WI38 (cell line): ENCODE results near the gene KLHL8.

Experiments
- H3K4me3 ChIP-seq: 2 replicates; pipeline ENCODE4 v1.5.1; 2011; ENCODE audit warnings: low read depth, mild to moderate bottlenecking, control low read depth, low read length
- TF ChIP-seq, protein P1 (sequence below): IDR thresholded peaks from 2 replicates; pipeline ENCODE4 v1.5.1; 2012; ENCODE audit warnings: low read depth, mild to moderate bottlenecking, control low read depth, low read length

KLHL8 gene

GRCh38 chr4:87132035-87132434, 88.4 kb downstream of the KLHL8 start:
- H3K4me3 ChIP-seq, result no peak overlapping the region
- TF ChIP-seq, protein P1, sequence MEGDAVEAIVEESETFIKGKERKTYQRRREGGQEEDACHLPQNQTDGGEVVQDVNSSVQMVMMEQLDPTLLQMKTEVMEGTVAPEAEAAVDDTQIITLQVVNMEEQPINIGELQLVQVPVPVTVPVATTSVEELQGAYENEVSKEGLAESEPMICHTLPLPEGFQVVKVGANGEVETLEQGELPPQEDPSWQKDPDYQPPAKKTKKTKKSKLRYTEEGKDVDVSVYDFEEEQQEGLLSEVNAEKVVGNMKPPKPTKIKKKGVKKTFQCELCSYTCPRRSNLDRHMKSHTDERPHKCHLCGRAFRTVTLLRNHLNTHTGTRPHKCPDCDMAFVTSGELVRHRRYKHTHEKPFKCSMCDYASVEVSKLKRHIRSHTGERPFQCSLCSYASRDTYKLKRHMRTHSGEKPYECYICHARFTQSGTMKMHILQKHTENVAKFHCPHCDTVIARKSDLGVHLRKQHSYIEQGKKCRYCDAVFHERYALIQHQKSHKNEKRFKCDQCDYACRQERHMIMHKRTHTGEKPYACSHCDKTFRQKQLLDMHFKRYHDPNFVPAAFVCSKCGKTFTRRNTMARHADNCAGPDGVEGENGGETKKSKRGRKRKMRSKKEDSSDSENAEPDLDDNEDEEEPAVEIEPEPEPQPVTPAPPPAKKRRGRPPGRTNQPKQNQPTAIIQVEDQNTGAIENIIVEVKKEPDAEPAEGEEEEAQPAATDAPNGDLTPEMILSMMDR, result no peak

GRCh38 chr4:87130985-87131703, 89.3 kb downstream of the KLHL8 start:
- TF ChIP-seq, protein P1, result no peak
- H3K4me3 ChIP-seq, result no peak overlapping the region

- no peak overlapping the region for H3K4me3 ChIP-seq
- TF ChIP-seq, protein P1, result no peak
Observed at GRCh38 chr4:87129681-87130080, 90.7 kb downstream of the KLHL8 start.

GRCh38 chr4:87128006-87128705, 92.3 kb downstream of the KLHL8 start:
- TF ChIP-seq, protein P1, result no peak
- H3K4me3 ChIP-seq, result no peak overlapping the region

GRCh38 chr4:87126056-87126455, 94.4 kb downstream of the KLHL8 start:
- TF ChIP-seq, protein P1, result no peak

GRCh38 chr4:87122252-87122651, 98.2 kb downstream of the KLHL8 start:
- no peak overlapping the region for H3K4me3 ChIP-seq
- TF ChIP-seq, protein P1, result no peak

More at GRCh38 chr4:87126056-87126455, 94.4 kb downstream of the KLHL8 start:
- no peak overlapping the region for H3K4me3 ChIP-seq
